Endodermal cell (in vitro differentiated cells): ENCODE results near the gene PPP1R26. TPM values are rescaled to one million over a fixed set of nuclear protein-coding genes. Genes with fewer than 3 reads are reported as not detected.

Source experiments
- DNase-seq: peaks from one replicate; pipeline ENCODE4 v3.0.0-alpha.2; 2017
- H3K27ac ChIP-seq: 2 replicates; pipeline ENCODE4 v1.5.1; 2013; ENCODE audit warnings: mild to moderate bottlenecking, low read depth, low read length, moderate library complexity
- H3K27me3 ChIP-seq: 2 replicates; pipeline ENCODE4 v1.6.1; 2013; ENCODE audit warnings: mild to moderate bottlenecking, low read length, moderate library complexity; ENCODE audit not compliant: insufficient read depth, control insufficient read depth, poor library complexity, severe bottlenecking
- H3K36me3 ChIP-seq: 2 replicates; pipeline ENCODE4 v1.7.0; 2013; ENCODE audit warnings: mild to moderate bottlenecking, low read length, moderate library complexity; ENCODE audit not compliant: control insufficient read depth, insufficient read depth
- H3K4me1 ChIP-seq: one replicate; pipeline ENCODE4 v1.7.0; 2013; ENCODE audit warnings: low read length; ENCODE audit not compliant: control insufficient read depth, insufficient read depth
- H3K4me3 ChIP-seq: 2 replicates; pipeline ENCODE4 v1.5.1; 2013; ENCODE audit warnings: mild to moderate bottlenecking, low read length, moderate library complexity
- H3K9ac ChIP-seq: 2 replicates; pipeline ENCODE4 v1.6.1; 2013; ENCODE audit warnings: mild to moderate bottlenecking, low read length, moderate library complexity; ENCODE audit not compliant: poor library complexity, severe bottlenecking; ENCODE audit errors: extremely low read depth
- H3K9me3 ChIP-seq: 2 replicates; pipeline ENCODE4 v1.6.1; 2013; ENCODE audit warnings: mild to moderate bottlenecking, low read length, moderate library complexity; ENCODE audit not compliant: control insufficient read depth
- H3K27ac Mint-ChIP-seq: 2 replicates; pipeline ENCODE4 v1.8.0; 2020; ENCODE audit warnings: mixed read lengths
- H3K27me3 Mint-ChIP-seq: 2 replicates; pipeline ENCODE4 v1.8.0; 2021; ENCODE audit warnings: mild to moderate bottlenecking, mixed read lengths; ENCODE audit not compliant: insufficient read depth
- H3K36me3 Mint-ChIP-seq: 2 replicates; pipeline ENCODE4 v1.8.0; 2020; ENCODE audit warnings: low read depth, mixed read lengths
- H3K4me1 Mint-ChIP-seq: 2 replicates; pipeline ENCODE4 v1.8.0; 2020; ENCODE audit warnings: mixed read lengths
- H3K4me3 Mint-ChIP-seq: 2 replicates; pipeline ENCODE4 v1.8.0; 2020; ENCODE audit warnings: mild to moderate bottlenecking, moderate library complexity, mixed read lengths
- H3K9me3 Mint-ChIP-seq: 2 replicates; pipeline ENCODE4 v1.8.0; 2020; ENCODE audit warnings: mild to moderate bottlenecking, mixed read lengths
- WGBS, 2 experiments: methylation state at CpG; one replicate each; pipeline versions ENCODE4 v1.1.5 to v1.1.7; 2013; ENCODE audit warnings: missing lambda C conversion rate in 2 of 2, mixed read lengths in 1 of 2; ENCODE audit not compliant: insufficient coverage in 1 of 2, insufficient read length in 1 of 2; 5-methylcytosine and 5-hydroxymethylcytosine counted together
- total RNA-seq, 2 donors: library from RNA; stranded (reverse); fragmentation: NEBNext Ultra II Directional in 1 of 2; extraction: Animal tissue kit (Norgen Biotek cat#: 25700) in 1 of 2; gene quantifications; 2 replicates in 1 of 2; 3 replicates in 1 of 2; pipeline ENCODE4 v1.2.1, GENCODE V29; 2021
- TF ChIP-seq, protein P1 (sequence below): fragments of 200-600 bp; sonication (generic); conservative IDR thresholded peaks from 2 replicates; pipeline ENCODE4 v1.5.0; 2021; ENCODE audit warnings: antibody characterized with exemption, mild to moderate bottlenecking

Gene PPP1R26
- total RNA-seq, 2 donors from 2014 or later, result 43.2 to 54.5 TPM

- H3K4me1 ChIP-seq, result no peaks in the 10 kb centered on the region
- no peaks in the 10 kb centered on the region for H3K36me3 ChIP-seq
- no peaks in the 10 kb centered on the region for H3K27me3 ChIP-seq
- no peak overlapping the region for H3K9ac ChIP-seq
- Mint-ChIP-seq H3K9me3 (no peaks in the 10 kb centered on the region), H3K27ac (no peak overlapping the region), H3K4me1 (no peaks in the 10 kb centered on the region), H3K36me3 (no peaks in the 10 kb centered on the region), H3K4me3 (no peak overlapping the region), H3K27me3 (no peaks in the 10 kb centered on the region)
- TF ChIP-seq, protein P1, sequence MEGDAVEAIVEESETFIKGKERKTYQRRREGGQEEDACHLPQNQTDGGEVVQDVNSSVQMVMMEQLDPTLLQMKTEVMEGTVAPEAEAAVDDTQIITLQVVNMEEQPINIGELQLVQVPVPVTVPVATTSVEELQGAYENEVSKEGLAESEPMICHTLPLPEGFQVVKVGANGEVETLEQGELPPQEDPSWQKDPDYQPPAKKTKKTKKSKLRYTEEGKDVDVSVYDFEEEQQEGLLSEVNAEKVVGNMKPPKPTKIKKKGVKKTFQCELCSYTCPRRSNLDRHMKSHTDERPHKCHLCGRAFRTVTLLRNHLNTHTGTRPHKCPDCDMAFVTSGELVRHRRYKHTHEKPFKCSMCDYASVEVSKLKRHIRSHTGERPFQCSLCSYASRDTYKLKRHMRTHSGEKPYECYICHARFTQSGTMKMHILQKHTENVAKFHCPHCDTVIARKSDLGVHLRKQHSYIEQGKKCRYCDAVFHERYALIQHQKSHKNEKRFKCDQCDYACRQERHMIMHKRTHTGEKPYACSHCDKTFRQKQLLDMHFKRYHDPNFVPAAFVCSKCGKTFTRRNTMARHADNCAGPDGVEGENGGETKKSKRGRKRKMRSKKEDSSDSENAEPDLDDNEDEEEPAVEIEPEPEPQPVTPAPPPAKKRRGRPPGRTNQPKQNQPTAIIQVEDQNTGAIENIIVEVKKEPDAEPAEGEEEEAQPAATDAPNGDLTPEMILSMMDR, result no peak
- 87% methylated on average over 18 to 27 of the region's 27 CpGs for WGBS, 2 experiments
- H3K4me3 ChIP-seq, result no peak overlapping the region
- H3K27ac ChIP-seq, result no peak overlapping the region
- DNase-seq, result peak; percentile 44
- no peaks in the 10 kb centered on the region for H3K9me3 ChIP-seq
Measured at GRCh38 chr9:135524130-135524861, 44.7 kb downstream of the PPP1R26 start.

GRCh38 chr9:135525241-135526088 lies 45.9 kb downstream of the PPP1R26 start:
- Histone ChIP-seq H3K9me3 (no peaks in the 10 kb centered on the region), H3K4me1 (no peaks in the 10 kb centered on the region), H3K27ac (no peak overlapping the region), H3K27me3 (no peaks in the 10 kb centered on the region), H3K4me3 (no peak overlapping the region), H3K36me3 (no peaks in the 10 kb centered on the region), H3K9ac (no peak overlapping the region)
- no peak overlapping the region for H3K4me3 Mint-ChIP-seq
- H3K27ac Mint-ChIP-seq, result no peak overlapping the region
- H3K4me1 Mint-ChIP-seq, result peaks cover 3% of the 10 kb centered on the region
- no peaks in the 10 kb centered on the region for H3K36me3 Mint-ChIP-seq
- TF ChIP-seq, protein P1, result no peak
- 86 to 91% methylated on average over 12 to 28 of the region's 31 CpGs for WGBS, 2 experiments
- H3K9me3 Mint-ChIP-seq, result no peaks in the 10 kb centered on the region
- peak; percentile 30 for DNase-seq
- no peaks in the 10 kb centered on the region for H3K27me3 Mint-ChIP-seq

DNA sequence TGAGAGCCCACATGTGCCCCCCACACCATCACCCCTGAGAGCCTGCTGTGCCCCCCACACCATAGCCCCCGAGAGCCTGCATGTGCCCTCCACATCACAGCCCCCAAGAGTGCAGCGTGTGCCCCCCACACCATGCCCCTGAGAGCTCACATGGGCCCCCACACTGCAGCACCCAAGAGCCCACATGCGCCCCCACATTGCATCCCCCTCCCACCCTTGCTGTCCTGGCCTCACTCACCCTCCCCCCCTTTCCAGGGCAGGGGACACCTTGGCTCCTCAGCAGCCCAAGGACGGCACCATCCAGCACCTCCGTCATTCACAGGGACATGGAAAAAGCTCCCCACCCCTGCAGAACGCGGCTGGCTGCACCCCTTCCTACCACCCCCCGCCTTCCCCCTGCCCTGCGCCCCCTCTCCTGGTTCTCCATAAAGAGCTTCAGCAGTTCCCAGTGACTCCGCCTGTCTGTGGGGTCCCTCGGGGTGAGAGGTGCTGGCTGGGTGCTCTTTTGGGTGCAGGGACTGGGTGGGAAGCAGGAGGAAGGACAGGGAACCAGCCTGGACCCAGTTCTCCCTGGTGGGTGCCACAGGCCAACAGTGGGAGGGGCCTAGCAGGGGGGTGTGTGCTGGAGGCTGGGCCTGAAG lies 46.6 kb downstream of the PPP1R26 start:
- Histone ChIP-seq H3K27ac (no peak overlapping the region), H3K36me3 (no peaks in the 10 kb centered on the region), H3K4me1 (no peaks in the 10 kb centered on the region), H3K9me3 (no peaks in the 10 kb centered on the region), H3K9ac (no peak overlapping the region), H3K4me3 (no peak overlapping the region), H3K27me3 (no peaks in the 10 kb centered on the region)
- H3K4me3 Mint-ChIP-seq, result no peak overlapping the region
- DNase-seq, result peak; percentile 55
- H3K27ac Mint-ChIP-seq, result no peak overlapping the region
- H3K27me3 Mint-ChIP-seq, result no peaks in the 10 kb centered on the region
- no peaks in the 10 kb centered on the region for H3K9me3 Mint-ChIP-seq
- peaks cover 5% of the 10 kb centered on the region for H3K4me1 Mint-ChIP-seq
- H3K36me3 Mint-ChIP-seq, result no peaks in the 10 kb centered on the region
- 93% methylated on average over 10 of the region's 11 CpGs; no CpG with 5 or more reads in 1 of the 2 experiments for WGBS, 2 experiments
- TF ChIP-seq, protein P1, result no peak
